Loucy (cell line): ENCODE measurements around the gene TRIM15.

ENCODE experiments used
- H2AFZ ChIP-seq: fragments of 200-600 bp; sonication (generic); 2 replicates; pipeline ENCODE4 v1.6.0; 2016; ENCODE audit warnings: antibody characterized with exemption, mild to moderate bottlenecking, low read length, moderate library complexity
- H3F3A ChIP-seq: fragments of 200-600 bp; 2 replicates; pipeline ENCODE4 v1.6.0; 2016; ENCODE audit warnings: antibody characterized with exemption, low read depth, mild to moderate bottlenecking
- H3K27me3 ChIP-seq: fragments of 200-600 bp; sonication (generic); 2 replicates; pipeline ENCODE4 v1.6.1; 2014; ENCODE audit warnings: low read length, mild to moderate bottlenecking; ENCODE audit not compliant: insufficient read depth, poor library complexity, severe bottlenecking
- H3K36me3 ChIP-seq: fragments of 200-600 bp; sonication (generic); 2 replicates; pipeline ENCODE4 v1.6.1; 2016; ENCODE audit warnings: low read length; ENCODE audit not compliant: insufficient read depth
- H3K4me1 ChIP-seq: fragments of 200-600 bp; sonication (generic); 2 replicates; pipeline ENCODE4 v1.5.1; 2014; ENCODE audit warnings: low read length, mild to moderate bottlenecking; ENCODE audit not compliant: insufficient read depth, poor library complexity, severe bottlenecking
- H3K4me2 ChIP-seq: fragments of 200-600 bp; sonication (generic); 2 replicates; pipeline ENCODE4 v1.6.0; 2014; ENCODE audit warnings: antibody characterized with exemption, low read length, low read depth, mild to moderate bottlenecking; ENCODE audit not compliant: poor library complexity, severe bottlenecking
- H3K4me3 ChIP-seq: fragments of 200-600 bp; sonication (generic); 2 replicates; pipeline ENCODE4 v1.5.1; 2014; ENCODE audit warnings: low read length, mild to moderate bottlenecking, mixed read lengths; ENCODE audit not compliant: poor library complexity, severe bottlenecking
- H3K79me2 ChIP-seq: fragments of 200-600 bp; sonication (generic); 2 replicates; pipeline ENCODE4 v1.6.1; 2014; ENCODE audit warnings: low read length; ENCODE audit not compliant: insufficient read depth
- H3K9ac ChIP-seq: fragments of 200-600 bp; sonication (generic); 2 replicates; pipeline ENCODE4 v1.6.0; 2014; ENCODE audit warnings: mild to moderate bottlenecking, low read depth, low read length, moderate library complexity; ENCODE audit not compliant: poor library complexity, severe bottlenecking
- H3K9me2 ChIP-seq: fragments of 200-600 bp; sonication (generic); replicated peaks from 2 replicates; pipeline ENCODE4 v1.6.1; 2016; ENCODE audit warnings: low read depth, low read length, mixed read lengths
- H3K9me3 ChIP-seq: fragments of 200-600 bp; sonication (generic); 2 replicates; pipeline ENCODE4 v1.6.1; 2014; ENCODE audit warnings: mild to moderate bottlenecking, antibody characterized with exemption, low read length, low read depth; ENCODE audit not compliant: insufficient read depth
- H4K20me1 ChIP-seq: fragments of 200-600 bp; sonication (generic); 2 replicates; pipeline ENCODE4 v1.6.0; 2014; ENCODE audit warnings: antibody characterized with exemption, low read length, mild to moderate bottlenecking; ENCODE audit not compliant: insufficient read depth, poor library complexity, severe bottlenecking
- EZH2phosphoT487 ChIP-seq: fragments of 200-600 bp; IDR thresholded peaks from 2 replicates; pipeline ENCODE4 v1.6.1; 2018; ENCODE audit warnings: antibody characterized with exemption, mild to moderate bottlenecking, moderate library complexity, borderline replicate concordance
- TF ChIP-seq, protein P1 (sequence below): fragments of 200-600 bp; sonication (generic); conservative IDR thresholded peaks from 2 replicates; pipeline ENCODE4 v1.5.1; 2014; ENCODE audit warnings: mild to moderate bottlenecking, antibody characterized with exemption, low read length

TRIM15 gene

GRCh38 chr6:30160785-30161531, 2.4 kb upstream of the TRIM15 start, which contains the start of gene TRIM10:
Gene TRIM10 (minus strand): TSS chr6:30161211. CDS start chr6:30160858, 353 bp downstream.
- Histone ChIP-seq H4K20me1 (no peaks in the 10 kb centered on the region), H3K4me1 (peaks cover 34% of the 10 kb centered on the region)

GRCh38 chr6:30162265-30163089, 869 bp upstream of the TRIM15 start:
- no peak overlapping the region for H3K4me2 ChIP-seq

More at GRCh38 chr6:30160785-30161531, 2.4 kb upstream of the TRIM15 start, which contains the start of gene TRIM10:
- TF ChIP-seq, protein P1, sequence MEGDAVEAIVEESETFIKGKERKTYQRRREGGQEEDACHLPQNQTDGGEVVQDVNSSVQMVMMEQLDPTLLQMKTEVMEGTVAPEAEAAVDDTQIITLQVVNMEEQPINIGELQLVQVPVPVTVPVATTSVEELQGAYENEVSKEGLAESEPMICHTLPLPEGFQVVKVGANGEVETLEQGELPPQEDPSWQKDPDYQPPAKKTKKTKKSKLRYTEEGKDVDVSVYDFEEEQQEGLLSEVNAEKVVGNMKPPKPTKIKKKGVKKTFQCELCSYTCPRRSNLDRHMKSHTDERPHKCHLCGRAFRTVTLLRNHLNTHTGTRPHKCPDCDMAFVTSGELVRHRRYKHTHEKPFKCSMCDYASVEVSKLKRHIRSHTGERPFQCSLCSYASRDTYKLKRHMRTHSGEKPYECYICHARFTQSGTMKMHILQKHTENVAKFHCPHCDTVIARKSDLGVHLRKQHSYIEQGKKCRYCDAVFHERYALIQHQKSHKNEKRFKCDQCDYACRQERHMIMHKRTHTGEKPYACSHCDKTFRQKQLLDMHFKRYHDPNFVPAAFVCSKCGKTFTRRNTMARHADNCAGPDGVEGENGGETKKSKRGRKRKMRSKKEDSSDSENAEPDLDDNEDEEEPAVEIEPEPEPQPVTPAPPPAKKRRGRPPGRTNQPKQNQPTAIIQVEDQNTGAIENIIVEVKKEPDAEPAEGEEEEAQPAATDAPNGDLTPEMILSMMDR: no peak
- TF ChIP-seq EZH2phosphoT487: no peak
- Histone ChIP-seq H3K4me2 (no peak within 1 kb of the TSS), H3K9me3 (no peaks in the 10 kb centered on the region), H2AFZ (no peak within 1 kb of the TSS), H3K79me2 (no peaks in the 10 kb centered on the region), H3K27me3 (no peaks in the 10 kb centered on the region), H3K9me2 (no peaks in the 10 kb centered on the region), H3K36me3 (no peaks in the 10 kb centered on the region), H3K4me3 (no peak within 1 kb of the TSS), H3K9ac (no peak within 1 kb of the TSS), H3F3A (no peaks in the 10 kb centered on the region)

DNA sequence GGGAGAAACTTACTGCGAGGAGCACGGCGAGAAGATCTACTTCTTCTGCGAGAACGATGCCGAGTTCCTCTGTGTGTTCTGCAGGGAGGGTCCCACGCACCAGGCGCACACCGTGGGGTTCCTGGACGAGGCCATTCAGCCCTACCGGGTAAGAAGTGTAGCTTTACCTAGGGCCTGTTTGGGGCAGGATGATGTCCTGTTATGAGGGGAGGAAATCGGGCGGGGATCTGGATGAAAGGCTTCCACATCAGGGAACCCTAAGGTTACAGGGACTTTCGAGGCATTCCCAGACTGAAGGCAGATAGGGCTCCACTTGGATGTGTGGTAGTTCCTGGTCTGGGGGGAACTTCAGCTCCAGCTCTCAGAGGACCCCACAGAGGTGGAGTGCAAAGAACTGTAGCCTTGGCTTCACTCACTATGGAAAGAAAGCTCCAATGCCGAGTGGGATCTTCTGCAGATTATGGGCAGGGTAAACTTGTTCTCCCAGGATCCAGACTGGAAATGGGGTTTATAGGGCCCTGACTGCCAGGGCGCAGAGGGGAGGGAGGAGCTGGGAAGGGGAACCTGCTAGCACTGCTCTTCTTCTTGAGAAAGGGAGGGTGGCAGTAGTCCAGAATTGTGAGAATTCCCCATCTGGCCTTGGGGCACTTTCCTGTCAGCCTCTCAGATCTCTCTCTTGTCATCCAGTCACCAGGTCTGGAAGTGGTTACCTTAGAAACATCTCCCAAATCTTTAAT, 740 bp downstream of the TRIM15 start:
- no peaks in the 10 kb centered on the region for H3K27me3 ChIP-seq
- peaks cover 54% of the 10 kb centered on the region for H3K4me1 ChIP-seq
- peak overlapping the region; percentile 42 for H3K9ac ChIP-seq
- no peaks in the 10 kb centered on the region for H3K79me2 ChIP-seq
- no peaks in the 10 kb centered on the region for H3K36me3 ChIP-seq
- H3K4me2 ChIP-seq: peak overlapping the region; percentile 47
- H2AFZ ChIP-seq: no peak overlapping the region
- no peaks in the 10 kb centered on the region for H3K9me2 ChIP-seq
- H3K9me3 ChIP-seq: no peaks in the 10 kb centered on the region
- TF ChIP-seq EZH2phosphoT487: no peak
- TF ChIP-seq, protein P1: no peak
- no peak overlapping the region for H3K4me3 ChIP-seq
- H4K20me1 ChIP-seq: no peaks in the 10 kb centered on the region
- peaks cover 3% of the 10 kb centered on the region; the same call in 1 of the 2 replicates for H3F3A ChIP-seq

More at GRCh38 chr6:30162265-30163089, 869 bp upstream of the TRIM15 start:
- Histone ChIP-seq H3K9ac (no peak overlapping the region), H3K36me3 (no peaks in the 10 kb centered on the region), H3K4me3 (no peak overlapping the region), H3K9me3 (no peaks in the 10 kb centered on the region), H4K20me1 (no peaks in the 10 kb centered on the region), H3K79me2 (no peaks in the 10 kb centered on the region), H3K9me2 (no peaks in the 10 kb centered on the region), H3K27me3 (no peaks in the 10 kb centered on the region), H2AFZ (no peak overlapping the region), H3F3A (peaks cover 3% of the 10 kb centered on the region; the same call in 1 of the 2 replicates), H3K4me1 (peaks cover 44% of the 10 kb centered on the region)
- TF ChIP-seq, protein P1: no peak
- TF ChIP-seq EZH2phosphoT487: no peak
